HEK293 (cell line): Measurements from ENCODE around the gene SET.

ENCODE experiments used
- CTCF ChIA-PET: fragments of 350-600 bp; formaldehyde crosslinking; extraction: SDS; loops from one replicate; lab custom pipeline; 2021; ENCODE audit warnings: antibody characterized with exemption; lab: Yijun Ruan, JAX
- POLR2A ChIA-PET: fragments of 300-600 bp; formaldehyde crosslinking; extraction: SDS; loops from one replicate; lab custom pipeline; 2020; ENCODE audit warnings: antibody characterized with exemption, inconsistent platforms; lab: Yijun Ruan, JAX
- H3K27ac ChIP-seq: fragments of 200-500 bp; sonication (Bioruptor generic); 2 replicates; pipeline ENCODE4 v1.5.1; 2014; ENCODE audit warnings: low read depth, low read length, control low read depth, inconsistent platforms; ENCODE audit errors: extremely low read depth
- H3K36me3 ChIP-seq, 2 experiments: fragments of 200-500 bp in 1 of 2; sonication (Bioruptor generic) in 1 of 2; 1 replicate in 1 of 2; 2 replicates in 1 of 2; pipeline ENCODE4 v1.5.1; 2014 to 2017; ENCODE audit warnings: inconsistent platforms in 2 of 2, low read length in 2 of 2; ENCODE audit not compliant: control insufficient read depth in 2 of 2, insufficient read depth in 1 of 2
- H3K4me1 ChIP-seq: fragments of 200-500 bp; sonication (Bioruptor generic); 2 replicates; pipeline ENCODE4 v1.5.1; 2014; ENCODE audit warnings: mild to moderate bottlenecking, low read length, inconsistent platforms; ENCODE audit not compliant: control insufficient read depth, insufficient read depth
- H3K4me3 ChIP-seq: 2 replicates; pipeline ENCODE4 v1.5.1; 2011; ENCODE audit warnings: low read depth, mild to moderate bottlenecking, control low read depth, low read length, moderate library complexity
- H3K9me3 ChIP-seq: fragments of 200-500 bp; sonication (Bioruptor generic); 2 replicates; pipeline ENCODE4 v1.5.1; 2014; ENCODE audit warnings: low read depth, low read length, inconsistent platforms; ENCODE audit not compliant: control insufficient read depth, insufficient read depth
- HOXD13 ChIP-seq: sonication (generic); formaldehyde crosslinking; IDR thresholded peaks from 2 replicates; pipeline ENCODE4 v1.8.0; 2022; ENCODE audit warnings: missing genetic modification reagents, borderline replicate concordance
- KLF7 ChIP-seq: fragments of 450-650 bp; formaldehyde crosslinking; IDR thresholded peaks from 2 replicates; pipeline ENCODE4 v1.5.1; 2016; ENCODE audit warnings: missing biosample characterization, missing genetic modification characterization, borderline replicate concordance
- SCRT1 ChIP-seq: fragments of 450-650 bp; formaldehyde crosslinking; IDR thresholded peaks from 2 replicates; pipeline ENCODE4 v1.5.1; 2016; ENCODE audit warnings: missing biosample characterization, missing genetic modification characterization, borderline replicate concordance
- SP2 ChIP-seq: fragments of 450-650 bp; formaldehyde crosslinking; IDR thresholded peaks from 2 replicates; pipeline ENCODE4 v1.5.1; 2016; ENCODE audit warnings: missing biosample characterization, missing genetic modification characterization
- SP7 ChIP-seq: fragments of 450-650 bp; formaldehyde crosslinking; IDR thresholded peaks from 2 replicates; pipeline ENCODE4 v1.5.1; 2016; ENCODE audit warnings: missing biosample characterization, missing genetic modification characterization
- ZBTB17 ChIP-seq: fragments of 450-650 bp; formaldehyde crosslinking; IDR thresholded peaks from 2 replicates; pipeline ENCODE4 v1.5.1; 2016; ENCODE audit warnings: missing biosample characterization, missing genetic modification characterization
- ZNF138 ChIP-seq: fragments of 450-650 bp; formaldehyde crosslinking; IDR thresholded peaks from 2 replicates; pipeline ENCODE4 v1.5.1; 2016; ENCODE audit warnings: missing biosample characterization, missing genetic modification characterization, borderline replicate concordance
- ZNF157 ChIP-seq: fragments of 450-650 bp; formaldehyde crosslinking; IDR thresholded peaks from 2 replicates; pipeline ENCODE4 v1.5.1; 2016; ENCODE audit warnings: missing biosample characterization, missing genetic modification characterization
- ZNF174 ChIP-seq: fragments of 450-650 bp; formaldehyde crosslinking; IDR thresholded peaks from 2 replicates; pipeline ENCODE4 v1.5.0; 2017; ENCODE audit warnings: missing biosample characterization, mild to moderate bottlenecking, missing genetic modification characterization
- ZNF175 ChIP-seq: fragments of 450-650 bp; formaldehyde crosslinking; IDR thresholded peaks from 2 replicates; pipeline ENCODE4 v1.5.1; 2016; ENCODE audit warnings: missing biosample characterization, missing genetic modification characterization
- ZNF311 ChIP-seq: fragments of 450-650 bp; formaldehyde crosslinking; IDR thresholded peaks from 2 replicates; pipeline ENCODE4 v1.5.1; 2017; ENCODE audit warnings: missing biosample characterization, missing genetic modification characterization, borderline replicate concordance
- ZNF560 ChIP-seq: fragments of 450-650 bp; formaldehyde crosslinking; IDR thresholded peaks from 2 replicates; pipeline ENCODE4 v1.5.1; 2017; ENCODE audit warnings: missing biosample characterization, missing genetic modification characterization, borderline replicate concordance
- ZNF571 ChIP-seq: fragments of 450-650 bp; formaldehyde crosslinking; IDR thresholded peaks from 2 replicates; pipeline ENCODE4 v1.5.0; 2017; ENCODE audit warnings: missing biosample characterization, missing genetic modification characterization
- ZNF623 ChIP-seq: fragments of 450-650 bp; formaldehyde crosslinking; IDR thresholded peaks from 2 replicates; pipeline ENCODE4 v1.5.1; 2016; ENCODE audit warnings: missing biosample characterization, missing genetic modification characterization
- ZNF658 ChIP-seq: fragments of 450-650 bp; formaldehyde crosslinking; IDR thresholded peaks from 2 replicates; pipeline ENCODE4; 2016; ENCODE audit warnings: missing biosample characterization, missing genetic modification characterization
- TF ChIP-seq, protein P1 (sequence below): fragments of 450-650 bp; formaldehyde crosslinking; IDR thresholded peaks from 2 replicates; pipeline ENCODE4 v1.5.1; 2017; ENCODE audit warnings: missing biosample characterization, mild to moderate bottlenecking, missing genetic modification characterization, moderate library complexity
- TF ChIP-seq, protein P2 (sequence below): fragments of 450-650 bp; formaldehyde crosslinking; IDR thresholded peaks from 2 replicates; pipeline ENCODE4 v1.5.1; 2017; ENCODE audit warnings: missing biosample characterization, missing genetic modification characterization
- TF ChIP-seq, protein P3 (sequence below): fragments of 450-650 bp; formaldehyde crosslinking; IDR thresholded peaks from 2 replicates; pipeline ENCODE4 v1.5.1; 2016; ENCODE audit warnings: missing biosample characterization, missing genetic modification characterization
- TF ChIP-seq, protein P4 (sequence below): fragments of 450-650 bp; formaldehyde crosslinking; IDR thresholded peaks from 2 replicates; pipeline ENCODE4 v1.5.1; 2016; ENCODE audit warnings: missing biosample characterization, missing genetic modification characterization, low read depth

The SET gene

DNA sequence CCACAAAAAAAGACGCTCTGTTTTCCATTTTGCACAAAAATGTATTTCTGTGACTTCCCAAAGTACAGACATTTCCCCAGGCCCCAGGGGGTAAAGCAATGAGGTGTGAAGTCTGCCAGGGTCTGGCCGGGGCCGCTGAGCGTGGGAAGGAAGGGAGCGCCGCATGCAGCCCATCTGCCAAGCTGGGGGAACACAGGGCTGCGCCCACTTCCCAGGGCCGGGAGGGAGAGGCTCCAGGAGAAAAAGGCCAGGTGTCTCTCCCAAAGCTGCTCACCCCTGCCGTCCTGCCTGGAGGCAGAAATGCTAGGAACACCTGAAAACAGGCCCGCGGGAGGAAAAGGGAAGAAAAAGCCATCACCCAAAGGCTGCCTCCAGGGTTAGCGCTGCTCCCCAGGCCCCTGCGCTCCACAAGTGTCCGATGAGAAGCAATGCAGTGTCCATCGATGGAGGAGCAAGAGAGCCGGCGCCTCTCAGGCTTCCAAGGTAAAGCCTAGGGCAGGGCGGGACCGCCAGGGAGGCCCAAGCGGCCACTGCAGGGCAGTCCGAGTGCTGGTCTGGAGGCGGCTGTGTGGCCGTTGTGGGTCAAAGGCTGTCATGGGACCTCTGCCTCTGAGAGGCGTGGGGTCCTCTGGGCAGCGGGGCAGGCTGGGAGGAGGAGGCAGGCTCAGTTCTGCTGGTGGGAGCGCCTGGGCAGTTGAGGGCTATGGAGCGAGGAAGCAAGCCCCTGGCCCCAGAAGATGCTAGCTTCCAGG lies 40.9 kb downstream of the SET start:
- H3K27ac ChIP-seq: no peak overlapping the region

DNA sequence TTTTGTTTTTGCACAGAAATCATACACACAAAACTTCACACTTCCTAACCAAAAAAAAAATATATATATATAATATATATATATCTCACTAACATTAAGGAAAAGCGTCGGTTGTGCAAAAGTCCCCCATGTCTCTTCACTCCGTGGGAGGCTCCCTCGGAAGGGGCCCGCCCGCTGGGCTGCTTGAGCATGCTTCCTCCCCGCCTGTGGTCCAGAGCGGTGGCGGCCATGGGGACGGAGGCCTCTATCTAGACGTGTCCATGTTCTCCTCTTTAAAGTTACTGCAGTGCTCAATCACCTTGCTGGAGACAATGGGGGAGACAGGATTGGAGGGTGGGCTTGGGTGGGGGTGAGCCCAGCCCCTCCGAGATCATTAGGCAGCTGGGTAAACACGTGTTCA lies 42.1 kb downstream of the SET start:
- H3K36me3 ChIP-seq: peaks cover 0 to 34% of the 10 kb centered on the region in 2 experiments; a peak in 2 of 3 replicates
- TF ChIP-seq, protein P1, sequence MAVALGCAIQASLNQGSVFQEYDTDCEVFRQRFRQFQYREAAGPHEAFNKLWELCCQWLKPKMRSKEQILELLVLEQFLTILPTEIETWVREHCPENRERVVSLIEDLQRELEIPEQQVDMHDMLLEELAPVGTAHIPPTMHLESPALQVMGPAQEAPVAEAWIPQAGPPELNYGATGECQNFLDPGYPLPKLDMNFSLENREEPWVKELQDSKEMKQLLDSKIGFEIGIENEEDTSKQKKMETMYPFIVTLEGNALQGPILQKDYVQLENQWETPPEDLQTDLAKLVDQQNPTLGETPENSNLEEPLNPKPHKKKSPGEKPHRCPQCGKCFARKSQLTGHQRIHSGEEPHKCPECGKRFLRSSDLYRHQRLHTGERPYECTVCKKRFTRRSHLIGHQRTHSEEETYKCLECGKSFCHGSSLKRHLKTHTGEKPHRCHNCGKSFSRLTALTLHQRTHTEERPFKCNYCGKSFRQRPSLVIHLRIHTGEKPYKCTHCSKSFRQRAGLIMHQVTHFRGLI (tag by site-specific recombination): no peak
- TF ChIP-seq ZNF174 (tag by site-specific recombination) (no peak), ZNF560 (tag by site-specific recombination) (no peak), ZNF623 (no peak), ZNF138 (no peak), HOXD13 (CRISPR knock-in tag) (no peak), KLF7 (tag by site-specific recombination) (no peak), SP2 (tag by site-specific recombination) (no peak), ZNF658 (no peak), ZNF175 (tag by site-specific recombination) (no peak), ZNF311 (tag by site-specific recombination) (no peak)
- TF ChIP-seq, protein P2, sequence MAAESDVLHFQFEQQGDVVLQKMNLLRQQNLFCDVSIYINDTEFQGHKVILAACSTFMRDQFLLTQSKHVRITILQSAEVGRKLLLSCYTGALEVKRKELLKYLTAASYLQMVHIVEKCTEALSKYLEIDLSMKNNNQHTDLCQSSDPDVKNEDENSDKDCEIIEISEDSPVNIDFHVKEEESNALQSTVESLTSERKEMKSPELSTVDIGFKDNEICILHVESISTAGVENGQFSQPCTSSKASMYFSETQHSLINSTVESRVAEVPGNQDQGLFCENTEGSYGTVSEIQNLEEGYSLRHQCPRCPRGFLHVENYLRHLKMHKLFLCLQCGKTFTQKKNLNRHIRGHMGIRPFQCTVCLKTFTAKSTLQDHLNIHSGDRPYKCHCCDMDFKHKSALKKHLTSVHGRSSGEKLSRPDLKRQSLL: no peak
- TF ChIP-seq, protein P3, sequence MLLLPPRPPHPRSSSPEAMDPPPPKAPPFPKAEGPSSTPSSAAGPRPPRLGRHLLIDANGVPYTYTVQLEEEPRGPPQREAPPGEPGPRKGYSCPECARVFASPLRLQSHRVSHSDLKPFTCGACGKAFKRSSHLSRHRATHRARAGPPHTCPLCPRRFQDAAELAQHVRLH (tag by site-specific recombination): no peak
- TF ChIP-seq, all 188 proteins: peak for 0
- no peak overlapping the region for H3K27ac ChIP-seq
- H3K4me1 ChIP-seq: no peaks in the 10 kb centered on the region
- no peak overlapping the region for H3K4me3 ChIP-seq
- H3K9me3 ChIP-seq: no peaks in the 10 kb centered on the region
- POLR2A ChIA-PET: interaction anchor here (0.6 kb wide), 1 partner anchor 451 kb away, joined by 4 read pairs; no protein-coding TSS in a partner anchor
- CTCF ChIA-PET: interaction anchor here (0.6 to 1.3 kb wide), 5 partner anchors 10 to 251 kb away, joined by 3 to 5 read pairs (median 3); no protein-coding TSS in a partner anchor

More for the DNA sequence above, 40.9 kb downstream of the SET start:
- ChIA-PET CTCF (interaction anchor here (0.6 to 1.3 kb wide), 2 partner anchors 94 to 146 kb away, joined by 3 read pairs; no protein-coding TSS in a partner anchor), POLR2A (interaction anchor here (0.8 kb wide), 1 partner anchor 32 kb away, joined by 5 read pairs; no protein-coding TSS in a partner anchor)
- no peak overlapping the region for H3K4me3 ChIP-seq
- no peak for TF ChIP-seq SP7
- TF ChIP-seq ZNF157 (tag by site-specific recombination): no peak
- TF ChIP-seq ZNF571 (tag by site-specific recombination): no peak
- no peak for TF ChIP-seq SCRT1 (tag by site-specific recombination)
- no peak for TF ChIP-seq ZBTB17 (tag by site-specific recombination)
- TF ChIP-seq, protein P4, sequence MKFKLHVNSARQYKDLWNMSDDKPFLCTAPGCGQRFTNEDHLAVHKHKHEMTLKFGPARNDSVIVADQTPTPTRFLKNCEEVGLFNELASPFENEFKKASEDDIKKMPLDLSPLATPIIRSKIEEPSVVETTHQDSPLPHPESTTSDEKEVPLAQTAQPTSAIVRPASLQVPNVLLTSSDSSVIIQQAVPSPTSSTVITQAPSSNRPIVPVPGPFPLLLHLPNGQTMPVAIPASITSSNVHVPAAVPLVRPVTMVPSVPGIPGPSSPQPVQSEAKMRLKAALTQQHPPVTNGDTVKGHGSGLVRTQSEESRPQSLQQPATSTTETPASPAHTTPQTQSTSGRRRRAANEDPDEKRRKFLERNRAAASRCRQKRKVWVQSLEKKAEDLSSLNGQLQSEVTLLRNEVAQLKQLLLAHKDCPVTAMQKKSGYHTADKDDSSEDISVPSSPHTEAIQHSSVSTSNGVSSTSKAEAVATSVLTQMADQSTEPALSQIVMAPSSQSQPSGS (tag by site-specific recombination): no peak
- H3K36me3 ChIP-seq: peaks cover 0 to 29% of the 10 kb centered on the region in 2 experiments; a peak in 2 of 3 replicates
- no peaks in the 10 kb centered on the region for H3K4me1 ChIP-seq
- no peaks in the 10 kb centered on the region for H3K9me3 ChIP-seq
